Fibroblast of lung (primary cell): ENCODE data around the gene RUVBL2. TPM values are rescaled to one million over a fixed set of nuclear protein-coding genes. Genes with fewer than 3 reads are reported as not detected.

ENCODE experiments used
- DNase-seq, 2 donors: peaks; one replicate each; pipeline versions ENCODE4 v3.0.0 to v3.0.0-alpha.2; 2010; ENCODE audit warnings: low read depth in 2 of 2
- H2AFZ ChIP-seq: 2 replicates; pipeline ENCODE4 v1.5.1; 2012; ENCODE audit warnings: low read length, control low read depth, inconsistent platforms
- H3K27ac ChIP-seq: 2 replicates; pipeline ENCODE4 v1.5.1; 2011; ENCODE audit warnings: low read length, control low read depth; ENCODE audit not compliant: insufficient read depth
- H3K27me3 ChIP-seq: 2 replicates; pipeline ENCODE4 v1.5.1; 2011; ENCODE audit warnings: mild to moderate bottlenecking, low read length; ENCODE audit not compliant: control insufficient read depth, insufficient read depth
- H3K36me3 ChIP-seq: 2 replicates; pipeline ENCODE4 v1.5.1; 2011; ENCODE audit warnings: low read length; ENCODE audit not compliant: control insufficient read depth, insufficient read depth
- H3K4me1 ChIP-seq: 2 replicates; pipeline ENCODE4 v1.5.1; 2011; ENCODE audit warnings: low read length; ENCODE audit not compliant: control insufficient read depth, insufficient read depth; ENCODE audit errors: extremely low read depth
- H3K4me2 ChIP-seq: 2 replicates; pipeline ENCODE4 v1.5.1; 2011; ENCODE audit warnings: low read length, control low read depth; ENCODE audit not compliant: insufficient read depth; ENCODE audit errors: extremely low read depth
- H3K4me3 ChIP-seq, 4 experiments: fragments of 200-600 bp in 1 of 4; sonication (generic) in 1 of 4; replicated peaks in 1 of 4; 2 replicates each; pipeline ENCODE4 v1.5.1; 2011 to 2016; ENCODE audit warnings: low read length in 4 of 4, low read depth in 3 of 4, mild to moderate bottlenecking in 3 of 4, control low read depth in 2 of 4, inconsistent platforms in 1 of 4, mixed read lengths in 1 of 4; ENCODE audit not compliant: insufficient read depth in 1 of 4; ENCODE audit errors: control extremely low read depth in 1 of 4
- H3K79me2 ChIP-seq: 2 replicates; pipeline ENCODE4 v1.5.1; 2012; ENCODE audit warnings: mild to moderate bottlenecking, low read length, inconsistent platforms; ENCODE audit not compliant: control insufficient read depth, insufficient read depth
- H3K9ac ChIP-seq: 2 replicates; pipeline ENCODE4 v1.5.1; 2011; ENCODE audit warnings: mild to moderate bottlenecking, low read length, control low read depth; ENCODE audit not compliant: insufficient read depth
- H3K9me3 ChIP-seq: 2 replicates; pipeline ENCODE4 v1.5.1; 2012; ENCODE audit warnings: low read depth, low read length; ENCODE audit not compliant: control insufficient read depth, insufficient read depth
- H4K20me1 ChIP-seq: 2 replicates; pipeline ENCODE4 v1.5.1; 2011; ENCODE audit warnings: low read length; ENCODE audit not compliant: control insufficient read depth, insufficient read depth; ENCODE audit errors: extremely low read depth
- EZH2 ChIP-seq: IDR thresholded peaks from 2 replicates; pipeline ENCODE4 v1.5.1; 2012; ENCODE audit warnings: low read length, control low read depth, mild to moderate bottlenecking; ENCODE audit errors: missing control alignments
- polyA plus RNA-seq, 2 donors: library from polyadenylated mRNA; depleted of rRNA in 1 of 2; stranded (reverse) in 1 of 2; unstranded in 1 of 2; fragments of >200 nt; gene quantifications; 2 replicates each; pipeline ENCODE4 v1.2.1, GENCODE V29; 2011 to 2012; ENCODE audit warnings: missing spikeins in 1 of 2
- total RNA-seq: library from RNA; depleted of rRNA; stranded (reverse); fragments of >200 nt; gene quantifications from 2 replicates; pipeline ENCODE4 v1.2.1, GENCODE V29; 2014
- TF ChIP-seq, protein P1 (sequence below), 2 donors: IDR thresholded peaks in 1 of 2; conservative IDR thresholded peaks in 1 of 2; 1 replicate in 1 of 2; 2 replicates in 1 of 2; pipeline ENCODE4 v1.5.1; 2011 to 2012; ENCODE audit warnings: low read length in 2 of 2, control low read depth in 1 of 2, inconsistent platforms in 1 of 2, low read depth in 1 of 2, mild to moderate bottlenecking in 1 of 2

RUVBL2 gene
- total and polyA plus RNA-seq, 2 donors (not counting 1 experiment from before 2014, with no cell fraction given) = 77.6 to 158 TPM

DNA sequence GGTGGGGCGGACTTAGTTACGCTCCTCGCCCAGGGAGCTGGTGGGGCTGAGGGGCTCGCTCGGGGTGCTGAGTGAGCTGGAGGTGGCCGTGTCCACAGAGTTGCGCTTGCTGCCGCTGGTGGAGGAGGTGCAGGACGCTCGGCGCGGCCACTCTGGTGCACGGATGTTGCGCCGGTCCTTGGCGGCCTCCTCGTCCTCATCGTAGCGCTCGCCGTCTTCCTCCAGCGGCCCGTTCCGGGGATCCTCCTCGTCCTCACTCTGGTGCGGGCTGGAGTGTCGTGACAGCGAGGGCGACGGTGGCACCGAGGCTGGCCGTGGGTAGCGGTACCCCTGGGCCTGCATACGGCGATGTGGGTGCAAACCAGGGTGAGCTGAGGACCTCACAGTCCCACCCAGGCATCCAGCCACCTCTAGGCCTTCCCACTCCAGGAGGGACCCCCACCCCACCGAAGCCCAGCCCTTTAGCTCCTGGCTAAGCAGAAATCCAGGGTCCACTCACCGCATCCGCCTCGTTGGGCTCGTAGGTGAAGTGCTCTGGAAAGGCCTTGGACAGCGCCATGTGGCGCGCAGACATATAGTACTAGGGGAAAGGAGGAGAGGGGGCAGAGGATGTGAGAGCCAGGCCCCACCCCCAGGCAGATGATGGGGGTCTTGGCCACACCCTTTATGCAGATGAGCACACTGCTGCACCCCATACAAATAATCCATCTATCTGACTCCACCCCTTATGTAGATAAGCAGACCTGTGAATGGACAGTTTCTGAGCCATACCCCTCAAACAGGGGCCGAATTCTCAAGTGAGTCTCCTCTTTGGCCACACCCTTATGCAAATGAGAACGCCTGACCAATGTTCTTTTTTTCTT, 24.2 kb upstream of the RUVBL2 start:
- H3K79me2 ChIP-seq = peaks cover 19% of the 10 kb centered on the region
- H3K4me3 ChIP-seq = no peak overlapping the region
- no peak overlapping the region for H2AFZ ChIP-seq
- DNase-seq = no peak
- no peak overlapping the region for H3K9ac ChIP-seq
- H3K27me3 ChIP-seq = no peaks in the 10 kb centered on the region
- H3K27ac ChIP-seq = no peak overlapping the region
- peaks cover 28% of the 10 kb centered on the region for H3K36me3 ChIP-seq
- no peaks in the 10 kb centered on the region for H3K9me3 ChIP-seq
- peaks cover 2% of the 10 kb centered on the region for H3K4me1 ChIP-seq
- peaks cover 6% of the 10 kb centered on the region for H4K20me1 ChIP-seq
- H3K4me2 ChIP-seq = no peak overlapping the region
- TF ChIP-seq, protein P1, sequence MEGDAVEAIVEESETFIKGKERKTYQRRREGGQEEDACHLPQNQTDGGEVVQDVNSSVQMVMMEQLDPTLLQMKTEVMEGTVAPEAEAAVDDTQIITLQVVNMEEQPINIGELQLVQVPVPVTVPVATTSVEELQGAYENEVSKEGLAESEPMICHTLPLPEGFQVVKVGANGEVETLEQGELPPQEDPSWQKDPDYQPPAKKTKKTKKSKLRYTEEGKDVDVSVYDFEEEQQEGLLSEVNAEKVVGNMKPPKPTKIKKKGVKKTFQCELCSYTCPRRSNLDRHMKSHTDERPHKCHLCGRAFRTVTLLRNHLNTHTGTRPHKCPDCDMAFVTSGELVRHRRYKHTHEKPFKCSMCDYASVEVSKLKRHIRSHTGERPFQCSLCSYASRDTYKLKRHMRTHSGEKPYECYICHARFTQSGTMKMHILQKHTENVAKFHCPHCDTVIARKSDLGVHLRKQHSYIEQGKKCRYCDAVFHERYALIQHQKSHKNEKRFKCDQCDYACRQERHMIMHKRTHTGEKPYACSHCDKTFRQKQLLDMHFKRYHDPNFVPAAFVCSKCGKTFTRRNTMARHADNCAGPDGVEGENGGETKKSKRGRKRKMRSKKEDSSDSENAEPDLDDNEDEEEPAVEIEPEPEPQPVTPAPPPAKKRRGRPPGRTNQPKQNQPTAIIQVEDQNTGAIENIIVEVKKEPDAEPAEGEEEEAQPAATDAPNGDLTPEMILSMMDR (conservative IDR thresholded peaks at IDR 0.05 in 1 of 2, IDR thresholded peaks at IDR 0.05 in 1 of 2; ENCODE audit: low read depth in 1 of 2, low read length in 2 of 2) = no peak
- no peak for TF ChIP-seq EZH2

DNA sequence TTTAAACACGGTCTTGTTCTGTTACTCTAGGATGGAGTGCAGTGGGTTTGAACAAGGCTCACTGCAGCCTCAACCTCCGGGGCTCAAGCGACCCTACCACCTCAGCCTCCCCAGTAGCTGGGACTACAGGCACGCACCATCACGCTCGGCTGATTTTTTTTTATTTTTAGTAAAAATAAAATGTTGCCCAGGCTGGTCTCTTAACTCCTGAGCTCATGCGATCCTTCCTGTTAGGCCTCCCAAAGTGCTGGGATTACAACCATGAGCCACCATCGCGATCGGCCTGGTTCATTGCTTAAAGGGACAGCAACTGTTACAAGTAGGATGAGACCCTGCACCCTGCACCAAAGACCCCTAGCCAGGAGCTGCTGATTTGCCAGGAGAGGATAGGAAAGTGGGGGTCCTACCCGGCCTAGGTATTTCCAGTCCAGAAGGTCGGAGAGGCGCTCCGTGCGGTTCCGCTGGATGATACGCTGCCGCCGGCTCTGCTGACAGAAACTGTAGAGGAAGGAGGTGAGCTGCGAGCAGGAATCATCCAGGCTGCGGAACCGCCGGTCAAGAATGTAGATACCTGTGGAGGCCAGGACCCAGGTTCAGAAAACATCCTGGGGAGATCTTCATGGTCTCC, 23.4 kb upstream of the RUVBL2 start:
- H3K27ac ChIP-seq = no peak overlapping the region
- H3K9ac ChIP-seq = no peak overlapping the region
- no peak overlapping the region for H3K4me2 ChIP-seq
- no peak for DNase-seq
- no peak overlapping the region for H2AFZ ChIP-seq
- H3K4me1 ChIP-seq = no peaks in the 10 kb centered on the region
- no peak overlapping the region for H3K4me3 ChIP-seq
- H3K27me3 ChIP-seq = no peaks in the 10 kb centered on the region
- peaks cover 6% of the 10 kb centered on the region for H4K20me1 ChIP-seq
- H3K9me3 ChIP-seq = no peaks in the 10 kb centered on the region
- H3K36me3 ChIP-seq = peaks cover 29% of the 10 kb centered on the region
- H3K79me2 ChIP-seq = peaks cover 18% of the 10 kb centered on the region
- TF ChIP-seq, protein P1 (conservative IDR thresholded peaks at IDR 0.05 in 1 of 2, IDR thresholded peaks at IDR 0.05 in 1 of 2; ENCODE audit: low read depth in 1 of 2, low read length in 2 of 2) = no peak
- TF ChIP-seq EZH2 = no peak

DNA sequence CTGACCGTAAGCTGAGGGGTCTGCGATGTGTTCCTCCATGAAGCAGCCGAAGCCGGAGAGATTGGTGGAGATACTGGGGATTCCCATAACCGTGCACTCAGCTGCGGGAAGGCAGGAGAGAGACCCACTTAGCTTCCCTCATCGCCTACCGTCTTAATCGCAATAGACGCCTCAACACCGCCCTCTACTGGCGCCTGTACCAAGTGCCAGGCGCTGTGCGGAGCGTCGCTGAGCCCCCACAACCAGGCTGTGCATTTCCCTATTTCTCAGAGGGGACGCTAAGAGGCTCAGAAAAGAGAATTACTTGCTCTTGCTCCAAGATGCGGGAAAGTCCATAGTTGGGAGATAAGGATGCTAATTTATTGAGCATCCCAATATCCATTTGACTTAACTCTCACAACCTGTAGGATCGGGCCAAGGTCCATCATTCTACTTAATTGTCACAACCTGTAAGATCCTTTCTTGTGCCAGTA, 22.7 kb upstream of the RUVBL2 start:
- Histone ChIP-seq H3K27me3 (no peaks in the 10 kb centered on the region), H3K9me3 (no peaks in the 10 kb centered on the region), H3K9ac (no peak overlapping the region), H3K4me1 (no peaks in the 10 kb centered on the region), H3K36me3 (peaks cover 29% of the 10 kb centered on the region), H2AFZ (no peak overlapping the region), H3K79me2 (peaks cover 11% of the 10 kb centered on the region), H3K27ac (peak overlapping the region; percentile 15), H3K4me2 (no peak overlapping the region), H3K4me3 (no peak overlapping the region), H4K20me1 (peaks cover 6% of the 10 kb centered on the region)
- TF ChIP-seq, protein P1 (conservative IDR thresholded peaks at IDR 0.05 in 1 of 2, IDR thresholded peaks at IDR 0.05 in 1 of 2; ENCODE audit: low read depth in 1 of 2, low read length in 2 of 2) = peak; percentile 95
- TF ChIP-seq EZH2 = no peak
- peak; percentile 51 to 82 for DNase-seq
